HG03196 (cell line): Measurements from ENCODE around the gene ELAPOR2.
"Not testable (repeated sequence)": the region's sequence is repeated elsewhere in the genome, so short reads cannot be mapped to it uniquely, and the experiment has no call there.

Experiments used
- ATAC-seq: cut with Tn5 transposase; IDR thresholded peaks from one replicate; pipeline ENCODE4 v1.9.1; 2021; ENCODE audit not compliant: unreplicated experiment

Gene ELAPOR2

GRCh38 chr7:87048839-87049238 is 10.6 kb downstream of the ELAPOR2 start:
- no peak for ATAC-seq

GRCh38 chr7:87046456-87046855 is 13.0 kb downstream of the ELAPOR2 start:
- ATAC-seq, result no peak

GRCh38 chr7:87044713-87045112 is 14.7 kb downstream of the ELAPOR2 start:
- not testable (repeated sequence) for ATAC-seq

GRCh38 chr7:87041586-87041985 is 17.9 kb downstream of the ELAPOR2 start:
- not testable (repeated sequence) for ATAC-seq

GRCh38 chr7:87039691-87040299 is 19.7 kb downstream of the ELAPOR2 start:
- not testable (repeated sequence) for ATAC-seq

- ATAC-seq, result no peak
These were observed 20.3 kb downstream of the ELAPOR2 start for GRCh38 chr7:87038993-87039690.

GRCh38 chr7:87036985-87037384 is 22.5 kb downstream of the ELAPOR2 start:
- no peak for ATAC-seq

GRCh38 chr7:87032604-87033339 is 26.7 kb downstream of the ELAPOR2 start:
- ATAC-seq, result no peak

GRCh38 chr7:87029078-87029477 is 30.4 kb downstream of the ELAPOR2 start:
- ATAC-seq, result no peak

GRCh38 chr7:87028636-87029035 is 30.8 kb downstream of the ELAPOR2 start:
- ATAC-seq, result no peak

GRCh38 chr7:87027900-87028299 is 31.6 kb downstream of the ELAPOR2 start:
- no peak for ATAC-seq

GRCh38 chr7:87021285-87021684 is 38.2 kb downstream of the ELAPOR2 start:
- no peak for ATAC-seq

GRCh38 chr7:87016606-87017005 is 42.8 kb downstream of the ELAPOR2 start:
- no peak for ATAC-seq

GRCh38 chr7:87013840-87014190 is 45.6 kb downstream of the ELAPOR2 start:
- ATAC-seq, result no peak

- ATAC-seq, result no peak
These were observed 46.2 kb downstream of the ELAPOR2 start for GRCh38 chr7:87013136-87013839.
